Activated CD4-positive, alpha-beta T cell treated with anti-CD3 and anti-CD28 coated beads, Interleukin-2, amount 50 U/mL, for 4 hours (primary cell): ENCODE measurements around the gene MYO1D.

Experiments used
- DNase-seq, 2 experiments: peaks; one replicate each; pipeline ENCODE4 v3.0.0-alpha.2; 2020

MYO1D gene

GRCh38 chr17:32813021-32813420, 63.9 kb downstream of the MYO1D start:
- no peak for DNase-seq

- DNase-seq, result no peak
Measured at GRCh38 chr17:32810690-32811089, 66.2 kb downstream of the MYO1D start.

GRCh38 chr17:32807577-32807976, 69.3 kb downstream of the MYO1D start:
- DNase-seq, result no peak

GRCh38 chr17:32806646-32807045, 70.3 kb downstream of the MYO1D start:
- no peak for DNase-seq

GRCh38 chr17:32805029-32805976, 71.6 kb downstream of the MYO1D start:
- DNase-seq, result no peak

- no peak for DNase-seq
Measured at GRCh38 chr17:32803544-32803943, 73.4 kb downstream of the MYO1D start.

- no peak for DNase-seq
Measured at GRCh38 chr17:32802306-32802705, 74.6 kb downstream of the MYO1D start.

- no peak for DNase-seq
Measured at GRCh38 chr17:32801641-32802040, 75.3 kb downstream of the MYO1D start.

GRCh38 chr17:32801193-32801592, 75.7 kb downstream of the MYO1D start:
- DNase-seq, result no peak

- DNase-seq, result no peak
Measured at GRCh38 chr17:32798938-32799337, 78.0 kb downstream of the MYO1D start.

GRCh38 chr17:32795339-32795979, 81.5 kb downstream of the MYO1D start:
- DNase-seq, result no peak

- no peak for DNase-seq
Measured at GRCh38 chr17:32794533-32795246, 82.2 kb downstream of the MYO1D start.

- DNase-seq, result no peak
Measured at GRCh38 chr17:32793841-32794240, 83.1 kb downstream of the MYO1D start.

GRCh38 chr17:32792207-32792606, 84.7 kb downstream of the MYO1D start:
- no peak for DNase-seq

GRCh38 chr17:32786169-32786568, 90.8 kb downstream of the MYO1D start:
- DNase-seq, result no peak

- no peak for DNase-seq
Measured at GRCh38 chr17:32784113-32784512, 92.8 kb downstream of the MYO1D start.

- DNase-seq, result no peak
Measured at GRCh38 chr17:32783602-32784001, 93.3 kb downstream of the MYO1D start.

- DNase-seq, result no peak
Measured at GRCh38 chr17:32780721-32781120, 96.2 kb downstream of the MYO1D start.

- DNase-seq, result no peak
Measured at GRCh38 chr17:32777922-32778321, 99.0 kb downstream of the MYO1D start.

GRCh38 chr17:32777436-32777835, 99.5 kb downstream of the MYO1D start:
- DNase-seq, result no peak

- no peak for DNase-seq
Measured at GRCh38 chr17:32774695-32775084, 102.2 kb downstream of the MYO1D start.

GRCh38 chr17:32773856-32774694, 102.8 kb downstream of the MYO1D start:
- no peak for DNase-seq
